ENCODE measurements around the gene MINDY4B. TPM values are rescaled to one million over a fixed set of nuclear protein-coding genes. Genes with fewer than 3 reads are reported as not detected.

Gene MINDY4B
- total RNA-seq, 1 donor from 2014 or later: not detected

DNA sequence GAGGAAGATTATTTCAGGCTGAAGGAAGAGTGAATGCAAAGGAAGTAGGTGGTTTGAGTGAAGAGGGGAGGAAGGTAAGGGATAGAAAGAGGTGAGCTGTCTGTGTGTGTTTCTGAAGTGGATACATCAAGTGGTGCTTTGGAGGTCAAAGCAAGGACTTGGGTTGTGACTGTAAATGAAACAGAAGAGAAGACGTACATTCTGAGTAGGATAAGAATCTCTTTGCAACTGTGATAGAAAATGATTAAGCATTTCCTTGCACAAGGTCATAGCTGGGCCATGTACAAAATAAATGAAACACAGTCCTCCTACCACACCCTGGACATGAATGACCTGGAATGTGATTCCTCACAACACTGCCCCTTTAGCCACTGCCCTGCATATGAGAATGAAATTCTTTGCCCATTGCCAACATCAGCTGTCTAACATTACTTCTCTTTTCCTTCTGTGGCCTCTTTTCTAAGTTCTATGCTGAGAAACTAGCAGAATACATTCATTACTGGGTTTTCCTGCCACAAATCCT is 28.3 kb upstream of the MINDY4B start:
- H3K27me3 ChIP-seq: no peaks in the 10 kb centered on the region
- no peak overlapping the region for H3K27ac ChIP-seq
- no peaks in the 10 kb centered on the region for H3K9me3 ChIP-seq
- H3K36me3 ChIP-seq: no peaks in the 10 kb centered on the region
- TF ChIP-seq, protein P1, sequence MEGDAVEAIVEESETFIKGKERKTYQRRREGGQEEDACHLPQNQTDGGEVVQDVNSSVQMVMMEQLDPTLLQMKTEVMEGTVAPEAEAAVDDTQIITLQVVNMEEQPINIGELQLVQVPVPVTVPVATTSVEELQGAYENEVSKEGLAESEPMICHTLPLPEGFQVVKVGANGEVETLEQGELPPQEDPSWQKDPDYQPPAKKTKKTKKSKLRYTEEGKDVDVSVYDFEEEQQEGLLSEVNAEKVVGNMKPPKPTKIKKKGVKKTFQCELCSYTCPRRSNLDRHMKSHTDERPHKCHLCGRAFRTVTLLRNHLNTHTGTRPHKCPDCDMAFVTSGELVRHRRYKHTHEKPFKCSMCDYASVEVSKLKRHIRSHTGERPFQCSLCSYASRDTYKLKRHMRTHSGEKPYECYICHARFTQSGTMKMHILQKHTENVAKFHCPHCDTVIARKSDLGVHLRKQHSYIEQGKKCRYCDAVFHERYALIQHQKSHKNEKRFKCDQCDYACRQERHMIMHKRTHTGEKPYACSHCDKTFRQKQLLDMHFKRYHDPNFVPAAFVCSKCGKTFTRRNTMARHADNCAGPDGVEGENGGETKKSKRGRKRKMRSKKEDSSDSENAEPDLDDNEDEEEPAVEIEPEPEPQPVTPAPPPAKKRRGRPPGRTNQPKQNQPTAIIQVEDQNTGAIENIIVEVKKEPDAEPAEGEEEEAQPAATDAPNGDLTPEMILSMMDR (IDR thresholded peaks at IDR 0.05): no peak
- DNase-seq (ENCODE audit: low spot score in 2 of 2): no peak
- H3K4me1 ChIP-seq: no peaks in the 10 kb centered on the region
- intact Hi-C loops (cut with DNase I): no loop called here
- H3K4me3 ChIP-seq: no peak overlapping the region

DNA sequence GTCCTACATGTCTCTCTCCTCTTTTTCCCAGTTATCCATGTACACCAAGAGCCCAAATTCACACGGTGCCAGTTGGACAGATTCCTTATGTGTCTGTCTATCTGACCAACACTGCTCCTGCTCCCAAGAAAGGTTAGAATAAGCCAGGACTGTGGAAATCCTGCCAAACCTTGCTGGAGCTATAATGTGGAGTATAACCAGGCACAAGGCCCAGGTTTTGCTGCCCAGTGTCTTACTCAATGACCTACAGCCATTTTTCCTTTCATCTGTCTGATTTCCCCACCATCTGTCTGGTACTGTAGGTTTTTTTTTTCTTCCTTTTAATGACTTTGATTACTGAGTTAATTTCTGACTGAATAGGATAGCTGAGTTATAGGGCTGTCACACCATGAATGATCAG is 26.5 kb upstream of the MINDY4B start:
- TF ChIP-seq, protein P1 (IDR thresholded peaks at IDR 0.05): no peak
- no peaks in the 10 kb centered on the region for H3K36me3 ChIP-seq
- DNase-seq (ENCODE audit: low spot score in 2 of 2): no peak
- intact Hi-C loops (cut with DNase I): no loop called here
- no peak overlapping the region for H3K4me3 ChIP-seq
- no peak overlapping the region for H3K27ac ChIP-seq
- no peaks in the 10 kb centered on the region for H3K27me3 ChIP-seq
- H3K9me3 ChIP-seq: no peaks in the 10 kb centered on the region
- H3K4me1 ChIP-seq: no peaks in the 10 kb centered on the region

DNA sequence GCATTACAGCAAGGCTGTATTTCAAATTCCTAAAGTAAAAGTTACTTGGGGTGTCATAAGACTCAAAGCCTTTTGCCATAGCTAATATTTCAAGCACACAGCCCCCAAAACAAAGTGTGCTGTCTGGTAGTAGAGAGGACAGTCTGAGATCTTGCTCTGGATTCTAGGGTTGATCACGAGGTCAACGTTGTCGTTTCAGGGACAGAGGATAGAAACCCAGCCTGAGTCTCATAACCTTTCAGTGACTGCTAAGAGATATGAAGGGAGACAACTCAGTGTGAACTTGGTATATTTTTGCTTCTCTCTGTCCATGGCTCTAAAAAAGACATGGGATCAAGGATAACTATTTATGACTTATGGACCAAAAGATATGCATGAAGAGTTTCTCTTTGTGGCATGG is 25.6 kb upstream of the MINDY4B start:
- Histone ChIP-seq H3K9me3 (no peaks in the 10 kb centered on the region), H3K27me3 (no peaks in the 10 kb centered on the region), H3K27ac (no peak overlapping the region), H3K4me3 (no peak overlapping the region), H3K36me3 (no peaks in the 10 kb centered on the region), H3K4me1 (no peaks in the 10 kb centered on the region)
- no peak for DNase-seq (ENCODE audit: low spot score in 2 of 2)
- TF ChIP-seq, protein P1 (IDR thresholded peaks at IDR 0.05): no peak
- intact Hi-C loops (cut with DNase I): no loop called here

DNA sequence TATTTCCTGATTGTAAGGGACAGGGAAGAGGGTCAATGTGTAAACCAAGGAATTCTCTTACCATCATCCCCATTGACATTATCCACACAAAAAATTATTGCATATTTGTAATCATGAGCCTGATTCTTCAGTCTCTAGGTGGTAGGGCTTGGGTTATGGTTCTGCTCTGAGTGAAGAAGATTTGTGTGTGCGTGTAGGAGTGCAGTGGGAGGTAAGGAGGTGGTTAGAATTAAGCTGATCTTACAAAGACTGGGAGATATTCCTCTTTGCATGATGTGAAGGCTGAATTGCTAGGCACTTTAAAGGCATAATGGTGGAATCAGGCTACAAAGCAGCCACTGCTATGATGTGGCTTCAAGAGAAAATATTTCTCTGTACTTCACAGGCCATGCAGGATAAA is 23.0 kb upstream of the MINDY4B start:
- Histone ChIP-seq H3K4me1 (no peaks in the 10 kb centered on the region), H3K27ac (no peak overlapping the region), H3K27me3 (no peaks in the 10 kb centered on the region), H3K36me3 (no peaks in the 10 kb centered on the region), H3K9me3 (no peaks in the 10 kb centered on the region), H3K4me3 (no peak overlapping the region)
- TF ChIP-seq, protein P1 (IDR thresholded peaks at IDR 0.05): no peak
- intact Hi-C loops (cut with DNase I): no loop called here
- no peak for DNase-seq (ENCODE audit: low spot score in 2 of 2)

DNA sequence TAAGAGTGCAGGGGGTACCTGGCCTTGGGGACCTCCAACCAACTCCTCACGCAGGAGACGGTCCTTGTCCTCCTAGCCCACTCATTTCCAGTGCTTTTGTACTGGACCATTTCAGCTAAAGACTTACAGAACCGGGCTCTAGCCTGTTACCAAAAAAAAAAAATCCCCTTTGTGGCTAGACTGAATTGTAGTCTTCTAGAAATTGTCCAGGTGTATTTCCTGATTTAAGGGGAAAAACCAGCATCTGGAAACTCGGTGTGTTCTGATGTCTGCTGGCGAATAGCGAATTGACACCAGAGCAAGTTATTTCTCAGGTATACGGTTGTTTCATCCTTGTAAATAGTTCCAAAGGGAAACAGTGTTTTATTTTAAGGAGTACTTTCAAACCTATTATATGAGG is 21.1 kb upstream of the MINDY4B start:
- no peak overlapping the region for H3K4me3 ChIP-seq
- no peak overlapping the region for H3K27ac ChIP-seq
- no peaks in the 10 kb centered on the region for H3K4me1 ChIP-seq
- TF ChIP-seq, protein P1 (IDR thresholded peaks at IDR 0.05): no peak
- no peak for DNase-seq (ENCODE audit: low spot score in 2 of 2)
- H3K27me3 ChIP-seq: no peaks in the 10 kb centered on the region
- intact Hi-C loops (cut with DNase I): no loop called here
- H3K36me3 ChIP-seq: no peaks in the 10 kb centered on the region
- H3K9me3 ChIP-seq: no peaks in the 10 kb centered on the region

DNA sequence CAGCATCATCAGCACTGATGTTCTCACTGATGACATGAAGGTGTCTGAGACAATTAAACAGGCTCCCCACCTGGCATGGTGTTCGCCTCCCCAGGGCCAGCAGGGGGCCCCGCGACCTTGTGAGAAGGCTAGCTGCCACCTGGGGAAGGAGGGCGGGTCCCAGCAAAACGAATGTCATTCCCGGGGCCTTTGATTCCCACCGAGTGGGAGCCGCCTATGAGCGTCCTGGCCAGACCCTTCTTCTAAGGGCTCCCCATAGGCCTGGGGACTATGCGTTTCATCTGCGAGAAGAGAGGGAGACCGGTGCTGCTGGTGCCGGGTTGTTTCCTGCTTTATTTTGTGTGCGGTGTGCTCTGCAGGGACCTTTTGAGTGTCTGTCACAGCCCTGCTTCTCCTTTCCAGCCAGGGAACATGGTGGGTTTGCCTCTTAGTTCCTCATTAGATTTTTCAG is 20.5 kb upstream of the MINDY4B start:
- no peak for DNase-seq (ENCODE audit: low spot score in 2 of 2)
- H3K4me1 ChIP-seq: no peaks in the 10 kb centered on the region

More for the DNA sequence above, 20.5 kb upstream of the MINDY4B start:
- Histone ChIP-seq H3K4me3 (no peak overlapping the region), H3K27me3 (no peaks in the 10 kb centered on the region), H3K36me3 (no peaks in the 10 kb centered on the region), H3K27ac (no peak overlapping the region), H3K9me3 (no peaks in the 10 kb centered on the region)
- intact Hi-C loops (cut with DNase I): no loop called here
- TF ChIP-seq, protein P1 (IDR thresholded peaks at IDR 0.05): peak in 1 of 3 experiments; percentile 23
